Caki2 (cell line): ENCODE measurements around the gene ATP5F1B. TPM values are rescaled to one million over a fixed set of nuclear protein-coding genes. Genes with fewer than 3 reads are reported as not detected.

ENCODE experiments used
- DNase-seq: peaks from one replicate; pipeline ENCODE4 v3.0.0-alpha.2; 2015; ENCODE audit warnings: low read depth
- in situ Hi-C: cut with HindIII; loops from 2 replicates; pipeline ENCODE4 v1.10.0; 2016; ENCODE audit warnings: low sequenced_read_pairs, low pct_unique_long_range_greater_than_20kb, mixed read lengths
- total RNA-seq: library from RNA; depleted of rRNA; stranded (reverse); fragments of >200 nt; shearing (Covaris generic); gene quantifications from 2 replicates; pipeline ENCODE4 v1.2.3, GENCODE V29; 2014; ENCODE audit warnings: low replicate concordance; rRNA removed

ATP5F1B gene
- total RNA-seq, 1 experiment from 2014 or later, result 175 TPM

GRCh38 chr12:56590237-56590830 is 55.5 kb downstream of the ATP5F1B start:
- no peak for DNase-seq
- in situ Hi-C loops, result no loop called here

DNA sequence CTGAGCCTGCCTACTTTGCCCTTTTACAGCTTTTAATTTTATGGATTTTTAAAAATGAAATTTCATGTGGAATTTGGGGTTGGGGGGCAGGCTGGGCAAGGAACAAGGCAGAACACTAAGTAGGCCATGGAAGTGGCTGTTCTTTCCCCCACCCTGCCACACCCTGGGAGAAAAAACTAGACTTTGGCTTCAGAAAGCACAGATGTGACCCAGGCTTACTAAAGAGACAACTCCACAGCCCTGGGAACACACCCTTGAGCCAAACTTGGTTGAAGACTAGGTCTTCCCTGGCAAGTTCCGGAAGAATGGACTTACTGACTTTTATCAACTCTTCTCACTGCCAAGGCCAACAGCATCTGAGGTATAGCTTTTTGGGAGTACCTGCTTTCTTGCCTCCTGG is 56.0 kb downstream of the ATP5F1B start:
- in situ Hi-C loops, result loop anchor here (5.0 kb wide), 1 partner anchor 33 kb away; no protein-coding TSS in a partner anchor
- DNase-seq, result no peak

Other genes starting within 250 kb of the ATP5F1B start
- 33.3 and 46.0 TPM in 2 replicates for gene TIMELESS, start 196.6 kb downstream of the ATP5F1B start, total RNA-seq
- gene MIP, start 191.3 kb downstream of the ATP5F1B start, total RNA-seq, result not detected in 2 replicates
- 1.7 and 3.0 TPM in 2 replicates for gene SPRYD4, start 177.4 kb downstream of the ATP5F1B start, total RNA-seq
- gene GLS2, start 157.8 kb downstream of the ATP5F1B start, total RNA-seq, result not detected in 2 replicates
- 11.9 and 16.6 TPM in 2 replicates for gene RBMS2, start 124.2 kb downstream of the ATP5F1B start, total RNA-seq
- 5.0 and 7.2 TPM in 2 replicates for gene BAZ2A, start 15.7 kb downstream of the ATP5F1B start, total RNA-seq
- gene PTGES3, start 42.3 kb upstream of the ATP5F1B start, total RNA-seq, result 117 and 129 TPM in 2 replicates
- gene NACA, start 79.3 kb upstream of the ATP5F1B start, total RNA-seq, result 1,884 and 1,928 TPM in 2 replicates
- gene PRIM1, start 106.3 kb upstream of the ATP5F1B start, total RNA-seq, result 18.7 and 26.0 TPM in 2 replicates
- 0.61 and 2.9 TPM in 2 replicates for gene HSD17B6, start 117.3 kb upstream of the ATP5F1B start, total RNA-seq